Stimulated activated CD4-positive, alpha-beta T cell treated with anti-CD3 and anti-CD28 coated beads, Interleukin-1b, Interleukin-23, amount 100 ng/mL, for 48 hours (primary cell): ENCODE results near the gene STAT4.
A peak's percentile ranks its signal among the peaks of the same experiment; 100 is the strongest.

Source experiments
- DNase-seq: peaks from one replicate; pipeline ENCODE4 v3.0.0-alpha.2; 2020

STAT4 gene

GRCh38 chr2:191150600-191151330 lies at the start of gene STAT4:
STAT4 (minus strand) TSS chr2:191150994; CDS start chr2:191148203, 2,791 bp downstream.
- peak; percentile 89 for DNase-seq

GRCh38 chr2:191199929-191200512 lies 49.2 kb upstream of the STAT4 start:
- DNase-seq: no peak

GRCh38 chr2:191198271-191198670 lies 47.5 kb upstream of the STAT4 start:
- DNase-seq: no peak

DNA sequence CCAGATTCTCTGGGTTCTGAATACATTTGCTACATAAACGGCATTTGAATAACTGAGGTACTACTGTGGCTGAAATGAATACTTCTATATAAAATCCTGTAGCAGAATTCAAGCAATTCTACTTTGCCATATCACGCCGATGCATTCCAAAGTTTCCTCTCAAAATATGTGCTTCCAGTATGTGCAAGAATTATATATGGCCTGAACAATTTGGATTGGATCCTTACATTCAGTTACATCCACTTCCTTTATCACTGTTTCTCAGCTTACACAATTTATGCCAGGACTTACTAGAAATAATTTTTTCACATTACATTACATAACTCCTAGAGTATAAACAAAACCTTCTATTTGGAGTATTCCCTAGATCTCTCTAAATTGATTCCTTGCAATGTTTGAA lies 46.3 kb upstream of the STAT4 start:
- DNase-seq: no peak

DNA sequence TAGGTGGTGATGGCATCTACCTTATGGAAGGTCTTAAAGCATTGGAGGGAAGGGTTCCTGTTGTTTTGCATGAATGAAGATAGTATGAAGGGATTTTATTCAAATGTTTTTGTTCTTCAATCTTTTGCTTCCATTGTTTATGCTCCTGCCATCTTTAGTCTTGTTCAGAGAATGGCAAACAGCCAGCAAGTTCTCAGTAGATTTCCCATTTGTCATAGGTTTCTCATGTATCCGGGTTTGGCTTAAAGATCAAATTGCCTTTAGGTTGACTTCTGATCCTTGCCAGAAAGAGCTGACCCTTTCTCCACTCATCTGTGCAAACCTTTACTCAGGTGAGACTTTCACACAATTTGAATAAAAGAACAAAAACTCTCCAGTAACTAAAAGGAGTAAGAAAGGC lies 44.2 kb upstream of the STAT4 start:
- DNase-seq: no peak

DNA sequence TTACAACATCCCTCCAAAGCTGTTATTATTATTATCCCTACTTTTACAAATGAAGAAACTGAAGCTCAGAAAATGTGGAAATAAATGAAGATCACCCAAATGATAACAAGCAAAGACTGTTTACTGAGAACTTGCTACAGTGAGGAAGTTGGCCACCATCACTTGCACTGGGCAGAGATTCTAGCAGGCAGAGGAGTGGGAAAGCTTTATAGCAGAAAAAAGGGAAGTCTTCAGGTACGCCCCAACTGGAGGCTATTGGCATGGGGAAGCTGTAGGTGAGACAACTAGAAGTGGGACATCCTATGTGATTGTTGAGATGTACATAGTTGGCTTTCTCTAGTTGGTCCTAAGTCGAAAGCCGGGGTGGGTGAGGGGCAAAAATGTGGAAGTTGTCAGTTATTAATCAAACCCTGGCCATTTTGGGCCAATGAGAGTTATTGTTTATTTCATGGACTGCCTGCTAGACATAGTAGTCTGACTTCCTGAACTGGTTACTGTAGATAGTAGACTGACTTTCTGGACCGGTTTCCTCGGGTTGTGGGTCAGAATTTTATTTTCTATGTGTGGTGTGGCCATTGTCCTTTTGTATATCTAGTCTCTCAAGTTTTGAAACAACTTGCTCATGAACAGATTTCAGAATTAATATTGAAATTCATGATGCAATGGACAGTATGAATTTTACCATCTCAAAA lies 40.2 kb upstream of the STAT4 start:
- DNase-seq: no peak

GRCh38 chr2:191190435-191190834 lies 39.6 kb upstream of the STAT4 start:
- DNase-seq: no peak

DNA sequence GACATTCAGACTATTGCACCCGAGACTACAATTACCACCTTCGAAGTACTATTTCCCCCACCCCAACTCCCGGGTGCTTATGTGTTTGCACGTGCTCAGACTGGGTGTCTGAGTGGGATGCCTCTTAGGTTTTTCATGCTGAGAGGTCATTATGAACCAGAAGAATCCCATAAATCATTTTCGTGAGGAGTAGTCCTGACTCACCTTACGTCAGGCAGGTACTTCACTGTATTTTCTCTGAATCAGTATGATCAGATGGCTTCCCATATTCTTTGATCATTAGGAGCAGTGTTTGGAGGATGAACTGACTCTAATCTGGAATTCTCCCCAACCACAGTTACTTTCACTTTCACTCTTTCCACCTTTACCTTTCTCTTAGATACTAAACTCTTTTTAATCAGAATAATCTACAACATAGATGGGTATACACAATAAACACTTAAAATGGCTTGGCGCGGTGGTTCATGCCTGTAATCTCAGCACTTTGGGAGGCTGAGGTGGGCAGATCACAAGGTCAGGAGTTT lies 38.4 kb upstream of the STAT4 start:
- no peak for DNase-seq

- DNase-seq: no peak
Observed at GRCh38 chr2:191188550-191189093, 37.8 kb upstream of the STAT4 start.

DNA sequence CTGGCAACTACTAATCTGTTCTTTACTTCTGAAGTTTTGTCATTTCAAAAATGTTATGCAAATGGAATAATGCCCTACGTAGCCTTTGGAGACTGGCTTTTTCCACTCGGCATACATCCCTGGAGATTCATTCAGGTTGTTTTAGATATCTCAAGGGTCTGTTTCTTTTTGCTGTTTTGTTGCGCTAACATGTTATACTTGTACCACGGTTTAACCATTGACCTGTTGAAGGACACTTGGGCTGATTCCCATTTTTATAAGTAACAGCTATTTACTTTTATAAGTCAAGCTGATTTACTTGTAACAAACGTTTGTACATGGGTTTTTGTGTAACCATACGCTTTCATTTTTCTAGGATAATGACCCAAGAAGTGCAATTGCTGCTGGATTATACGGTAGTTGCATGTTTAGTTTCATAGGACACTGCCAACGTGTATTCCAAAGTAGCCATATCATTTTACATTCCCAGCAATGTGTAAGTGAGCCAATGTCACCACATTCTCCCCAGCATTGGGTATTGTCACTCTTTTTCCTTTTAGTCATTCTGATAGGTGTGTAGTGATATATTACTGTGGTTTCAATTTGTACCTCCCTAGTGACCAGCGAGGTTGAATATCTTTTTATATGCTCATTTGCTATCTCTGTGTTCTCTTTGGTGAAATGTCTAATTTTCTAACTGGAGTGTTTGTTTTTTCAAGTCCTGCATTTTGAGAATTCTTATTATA lies 36.5 kb upstream of the STAT4 start:
- no peak for DNase-seq

- no peak for DNase-seq
Observed at GRCh38 chr2:191184457-191184856, 33.7 kb upstream of the STAT4 start.

DNA sequence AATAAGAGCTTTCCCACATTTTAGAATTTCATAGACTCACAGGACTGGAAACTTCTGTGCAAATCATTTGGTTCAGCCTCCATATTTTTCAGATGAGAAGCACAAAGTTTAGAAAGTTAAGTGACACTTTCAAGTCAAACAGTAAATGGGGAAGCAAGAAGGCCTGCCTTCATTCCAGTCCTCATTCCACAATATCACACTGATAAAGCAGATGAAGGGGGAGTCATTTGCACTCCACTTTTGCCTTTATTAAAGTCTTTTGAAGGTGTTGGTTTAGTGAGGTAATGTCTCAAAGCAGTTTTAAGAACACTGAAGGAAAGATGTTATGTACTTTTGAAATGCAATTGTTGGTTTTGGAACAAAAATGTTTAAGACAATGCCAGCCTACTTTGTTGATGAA lies 32.7 kb upstream of the STAT4 start:
- DNase-seq: no peak

GRCh38 chr2:191183081-191183480 lies 32.3 kb upstream of the STAT4 start:
- no peak for DNase-seq

DNA sequence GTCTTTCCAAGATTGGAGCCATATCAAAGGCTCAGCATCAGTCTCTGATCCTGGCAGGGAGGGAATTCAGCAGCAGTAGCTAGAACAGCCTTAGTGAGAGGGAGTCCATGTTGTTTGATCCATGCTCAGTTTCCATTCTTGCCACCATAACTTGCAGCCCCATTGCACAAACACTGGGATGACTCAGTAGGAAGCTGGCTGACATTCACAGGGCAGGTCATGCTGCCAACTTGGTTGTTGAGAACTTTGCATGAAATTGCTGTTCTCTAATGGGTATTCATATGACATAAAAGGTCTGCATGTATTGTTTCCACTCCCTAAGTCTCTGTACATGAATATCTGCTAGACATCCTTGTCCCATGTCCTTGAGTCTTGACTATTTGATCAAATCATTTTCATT lies 29.9 kb upstream of the STAT4 start:
- no peak for DNase-seq

DNA sequence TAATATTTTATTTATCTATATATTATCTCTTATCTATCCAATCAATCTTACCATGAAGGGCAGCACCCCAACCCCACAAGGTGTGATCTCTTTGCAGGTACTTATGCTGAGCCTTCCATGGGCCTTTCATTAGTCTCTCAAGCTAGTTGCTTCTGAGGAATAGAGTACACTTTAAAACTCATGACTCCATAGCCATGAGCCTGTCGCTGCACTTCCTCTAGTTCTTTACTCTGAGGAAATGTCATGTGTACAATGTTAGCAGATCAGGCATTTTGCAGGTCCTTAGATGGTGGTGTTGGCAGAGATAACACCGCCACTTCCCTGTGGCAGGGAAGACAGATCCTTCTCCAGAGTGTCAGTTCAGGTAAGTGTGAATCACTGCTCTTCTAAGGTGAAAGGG lies 29.5 kb upstream of the STAT4 start:
- no peak for DNase-seq

GRCh38 chr2:191178806-191179514 lies 28.2 kb upstream of the STAT4 start:
- DNase-seq: no peak

GRCh38 chr2:191177751-191178736 lies 27.2 kb upstream of the STAT4 start:
- no peak for DNase-seq

- no peak for DNase-seq
Observed at GRCh38 chr2:191176801-191177438, 26.1 kb upstream of the STAT4 start.

DNA sequence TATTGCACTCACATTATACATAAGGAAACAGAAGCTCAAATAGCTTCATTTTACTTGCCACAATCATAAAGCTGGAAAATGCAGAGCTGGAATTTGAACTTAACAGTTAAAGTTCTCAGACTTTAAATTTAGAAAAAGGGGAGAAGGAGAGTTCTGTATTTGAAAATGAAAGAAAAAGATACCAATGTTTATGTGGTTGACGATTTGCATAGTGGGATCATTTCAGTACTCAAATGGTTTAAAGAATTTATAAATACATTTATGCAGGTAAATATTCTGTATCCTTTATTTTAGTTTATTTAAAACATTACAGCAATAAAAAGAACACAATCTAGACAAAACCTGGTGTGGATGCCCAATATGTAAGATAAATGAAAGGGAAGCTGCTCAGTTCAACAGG lies 25.5 kb upstream of the STAT4 start:
- no peak for DNase-seq

GRCh38 chr2:191174442-191174841 lies 23.6 kb upstream of the STAT4 start:
- DNase-seq: no peak

GRCh38 chr2:191173206-191173605 lies 22.4 kb upstream of the STAT4 start:
- DNase-seq: no peak
